H9 (cell line): ENCODE data around the gene PEPD. TPM values are rescaled to one million over a fixed set of nuclear protein-coding genes. Genes with fewer than 3 reads are reported as not detected.

Source experiments
- DNase-seq: peaks from one replicate; pipeline ENCODE4 v3.0.0-alpha.2; 2017
- H2AFZ ChIP-seq: one replicate; pipeline ENCODE4 v1.6.1; 2013; ENCODE audit warnings: mild to moderate bottlenecking, low read length, control low read depth, moderate library complexity
- H2AK5ac ChIP-seq: 2 replicates; pipeline ENCODE4 v1.6.1; 2013; ENCODE audit warnings: low read length, control low read depth, mixed read lengths; ENCODE audit not compliant: insufficient read length
- H2BK120ac ChIP-seq: one replicate; pipeline ENCODE4 v1.6.1; 2013; ENCODE audit warnings: low read depth, mild to moderate bottlenecking, low read length, control low read depth, inconsistent platforms; ENCODE audit not compliant: poor library complexity, severe bottlenecking
- H2BK12ac ChIP-seq: 2 replicates; pipeline ENCODE4 v1.6.1; 2013; ENCODE audit warnings: low read length, control low read depth, mixed read lengths, low read depth; ENCODE audit not compliant: insufficient read length
- H2BK15ac ChIP-seq: 2 replicates; pipeline ENCODE4 v1.6.1; 2013; ENCODE audit warnings: low read depth, low read length, control low read depth
- H2BK20ac ChIP-seq: one replicate; pipeline ENCODE4 v1.6.1; 2013; ENCODE audit warnings: low read depth, mild to moderate bottlenecking, low read length, control low read depth, inconsistent platforms; ENCODE audit not compliant: poor library complexity, severe bottlenecking
- H2BK5ac ChIP-seq: 2 replicates; pipeline ENCODE4 v1.6.1; 2013; ENCODE audit warnings: low read length, control low read depth, mixed read lengths; ENCODE audit not compliant: insufficient read length
- H3K14ac ChIP-seq: 2 replicates; pipeline ENCODE4 v1.6.1; 2013; ENCODE audit warnings: low read length, control low read depth; ENCODE audit not compliant: insufficient read depth
- H3K18ac ChIP-seq: 2 replicates; pipeline ENCODE4 v1.6.1; 2013; ENCODE audit warnings: low read depth, mild to moderate bottlenecking, mixed read lengths, low read length, control low read depth; ENCODE audit not compliant: insufficient read length
- H3K23ac ChIP-seq: 2 replicates; pipeline ENCODE4 v1.6.1; 2013; ENCODE audit warnings: low read length, control low read depth, mixed read lengths, low read depth; ENCODE audit not compliant: insufficient read length
- H3K23me2 ChIP-seq: 2 replicates; pipeline ENCODE4 v1.6.1; 2013; ENCODE audit warnings: low read depth, mild to moderate bottlenecking, mixed read lengths, low read length, control low read depth; ENCODE audit not compliant: insufficient read length, poor library complexity, severe bottlenecking
- H3K27ac ChIP-seq: 2 replicates; pipeline ENCODE4 v1.5.1; 2013; ENCODE audit warnings: low read length, control low read depth, mixed read lengths, low read depth; ENCODE audit not compliant: insufficient read length
- H3K27me3 ChIP-seq: 2 replicates; pipeline ENCODE4 v1.6.1; 2013; ENCODE audit warnings: low read length, control low read depth, inconsistent platforms; ENCODE audit not compliant: insufficient read depth
- H3K4ac ChIP-seq: 2 replicates; pipeline ENCODE4 v1.6.1; 2013; ENCODE audit warnings: low read depth, mild to moderate bottlenecking, control low read depth, inconsistent platforms, low read length, moderate library complexity
- H3K4me1 ChIP-seq: 2 replicates; pipeline ENCODE4 v1.6.1; 2013; ENCODE audit warnings: low read length, control low read depth, inconsistent platforms; ENCODE audit not compliant: insufficient read depth
- H3K4me2 ChIP-seq: 2 replicates; pipeline ENCODE4 v1.6.1; 2013; ENCODE audit warnings: low read length, control low read depth, mixed read lengths; ENCODE audit not compliant: insufficient read length, insufficient read depth
- H3K56ac ChIP-seq: 2 replicates; pipeline ENCODE4 v1.6.1; 2013; ENCODE audit warnings: low read depth, mild to moderate bottlenecking, mixed read lengths, low read length, control low read depth; ENCODE audit not compliant: insufficient read length
- H3K79me1 ChIP-seq: 2 replicates; pipeline ENCODE4 v1.6.1; 2013; ENCODE audit warnings: low read depth, mild to moderate bottlenecking, moderate library complexity, low read length, control low read depth, inconsistent platforms; ENCODE audit not compliant: insufficient read depth, poor library complexity, severe bottlenecking
- H3K79me2 ChIP-seq: 2 replicates; pipeline ENCODE4 v1.6.1; 2013; ENCODE audit warnings: low read length, control low read depth, inconsistent platforms; ENCODE audit not compliant: insufficient read depth
- H3K9ac ChIP-seq: 2 replicates; pipeline ENCODE4 v1.6.1; 2013; ENCODE audit warnings: low read length, control low read depth, mixed read lengths; ENCODE audit not compliant: insufficient read length; ENCODE audit errors: extremely low read depth
- H3K9me3 ChIP-seq: one replicate; pipeline ENCODE4 v1.6.1; 2013; ENCODE audit warnings: low read depth, low read length, inconsistent platforms; ENCODE audit not compliant: control insufficient read depth
- H3T11ph ChIP-seq: one replicate; pipeline ENCODE4 v1.6.1; 2013; ENCODE audit warnings: mild to moderate bottlenecking, low read length, control low read depth, inconsistent platforms
- H4K20me1 ChIP-seq: one replicate; pipeline ENCODE4 v1.6.1; 2013; ENCODE audit not compliant: control insufficient read depth, insufficient read length, insufficient read depth
- H4K5ac ChIP-seq: 2 replicates; pipeline ENCODE4 v1.6.1; 2013; ENCODE audit warnings: low read depth, mild to moderate bottlenecking, mixed read lengths, low read length, control low read depth; ENCODE audit not compliant: insufficient read length
- H4K8ac ChIP-seq: replicated peaks from 2 replicates; pipeline ENCODE4 v1.6.1; 2013; ENCODE audit warnings: low read length, control low read depth, mixed read lengths, low read depth; ENCODE audit not compliant: insufficient read length
- H4K91ac ChIP-seq: 2 replicates; pipeline ENCODE4 v1.6.1; 2013; ENCODE audit warnings: low read depth, mild to moderate bottlenecking, moderate library complexity, mixed read lengths, low read length, control low read depth; ENCODE audit not compliant: insufficient read length
- H3K27ac Mint-ChIP-seq, 3 experiments: 2 replicates in 2 of 3; 3 replicates in 1 of 3; pipeline ENCODE4 v1.8.0; 2020 to 2021; ENCODE audit warnings: mixed read lengths in 3 of 3, mild to moderate bottlenecking in 1 of 3, moderate library complexity in 1 of 3
- H3K27me3 Mint-ChIP-seq: 2 replicates; pipeline ENCODE4 v1.8.0; 2021; ENCODE audit warnings: low read depth, mild to moderate bottlenecking, moderate library complexity, mixed read lengths
- H3K36me3 Mint-ChIP-seq, 3 experiments: 2 replicates in 2 of 3; 3 replicates in 1 of 3; pipeline ENCODE4 v1.8.0; 2020 to 2021; ENCODE audit warnings: low read depth in 3 of 3, mixed read lengths in 3 of 3; ENCODE audit not compliant: insufficient read depth in 1 of 3
- H3K4me1 Mint-ChIP-seq, 2 experiments: 2 replicates each; pipeline ENCODE4 v1.8.0; 2020; ENCODE audit warnings: mixed read lengths in 2 of 2
- H3K4me3 Mint-ChIP-seq, 2 experiments: 2 replicates in 1 of 2; 3 replicates in 1 of 2; pipeline ENCODE4 v1.8.0; 2020 to 2021; ENCODE audit warnings: mild to moderate bottlenecking in 2 of 2, mixed read lengths in 2 of 2, moderate library complexity in 1 of 2
- H3K9me3 Mint-ChIP-seq, 2 experiments: 2 replicates in 1 of 2; 3 replicates in 1 of 2; pipeline ENCODE4 v1.8.0; 2020; ENCODE audit warnings: mild to moderate bottlenecking in 2 of 2, mixed read lengths in 2 of 2, moderate library complexity in 1 of 2
- CTCF ChIP-seq: fragments of 200-600 bp; sonication (generic); conservative IDR thresholded peaks from 3 replicates; pipeline ENCODE4 v1.8.0; 2021; ENCODE audit warnings: antibody characterized with exemption, mild to moderate bottlenecking
- WGBS: extraction: QIAGEN DNeasy Blood & Tissue Kit; methylation state at CpG from one replicate; pipeline ENCODE4 v1.1.7; 2013; ENCODE audit warnings: missing lambda C conversion rate, low lambda C conversion rate, mixed read lengths; ENCODE audit not compliant: insufficient read length; ENCODE audit errors: extremely low coverage; 5-methylcytosine and 5-hydroxymethylcytosine counted together
- total RNA-seq: library from RNA; stranded (reverse); gene quantifications from 2 replicates; pipeline ENCODE4 v1.2.1, GENCODE V29; 2021

Gene PEPD
- total RNA-seq, 1 experiment from 2014 or later = 52.8 TPM

- WGBS = 100% methylated on average over 1 of the region's 1 CpG
These were observed 145.8 kb downstream of the PEPD start for GRCh38 chr19:33375837-33376159.

More at GRCh38 chr19:33375837-33376159, 145.8 kb downstream of the PEPD start:
- Histone ChIP-seq H2BK5ac (no peak overlapping the region), H3K18ac (no peak overlapping the region), H3K79me2 (peaks cover 34% of the 10 kb centered on the region; the same call in 1 of the 2 replicates), H4K20me1 (no peaks in the 10 kb centered on the region), H3K56ac (no peak overlapping the region), H3K9ac (no peak overlapping the region), H2BK12ac (no peak overlapping the region), H3K79me1 (peaks cover 3% of the 10 kb centered on the region), H3K23ac (no peak overlapping the region), H3K4ac (no peak overlapping the region), H3K4me1 (peaks cover 4% of the 10 kb centered on the region; the same call in 1 of the 2 replicates), H3K27me3 (no peaks in the 10 kb centered on the region), H2BK120ac (no peak overlapping the region), H3T11ph (no peak overlapping the region), H4K5ac (no peak overlapping the region), H2AK5ac (no peak overlapping the region), H4K91ac (no peak overlapping the region), H3K14ac (no peak overlapping the region), H3K4me2 (no peak overlapping the region), H3K23me2 (peaks cover 11% of the 10 kb centered on the region), H2BK20ac (no peak overlapping the region), H2AFZ (no peak overlapping the region), H3K9me3 (no peaks in the 10 kb centered on the region), H3K27ac (no peak overlapping the region), H2BK15ac (no peak overlapping the region), H4K8ac (no peak overlapping the region)
- no peak overlapping the region for H3K27ac Mint-ChIP-seq
- no peak for TF ChIP-seq CTCF
- peak overlapping the region in 1 of 2 experiments; percentile 6 for H3K4me3 Mint-ChIP-seq
- 0 out of 5 replicates have a peak, but pooled peaks cover 0 to 3% of the 10 kb centered on the region in 2 experiments for H3K9me3 Mint-ChIP-seq
- H3K27me3 Mint-ChIP-seq = peaks cover 7% of the 10 kb centered on the region; the same call in 1 of the 2 replicates
- H3K36me3 Mint-ChIP-seq = peaks cover 11 to 16% (median 13%) of the 10 kb centered on the region in 3 experiments
- no peak for DNase-seq
- H3K4me1 Mint-ChIP-seq = peaks cover 48% of the 10 kb centered on the region in 2 experiments
